Activated CD4-positive, alpha-beta T cell treated with anti-CD3 and anti-CD28 coated beads, Interleukin-2, amount 50 U/mL, for 1 hour (primary cell): ENCODE data around the gene UGT1A8.
"Not testable (repeated sequence)": the region's sequence is repeated elsewhere in the genome, so short reads cannot be mapped to it uniquely, and the experiment has no call there.

Source experiments
- DNase-seq: peaks from one replicate; pipeline ENCODE4 v3.0.0-alpha.2; 2020

The UGT1A8 gene

DNA sequence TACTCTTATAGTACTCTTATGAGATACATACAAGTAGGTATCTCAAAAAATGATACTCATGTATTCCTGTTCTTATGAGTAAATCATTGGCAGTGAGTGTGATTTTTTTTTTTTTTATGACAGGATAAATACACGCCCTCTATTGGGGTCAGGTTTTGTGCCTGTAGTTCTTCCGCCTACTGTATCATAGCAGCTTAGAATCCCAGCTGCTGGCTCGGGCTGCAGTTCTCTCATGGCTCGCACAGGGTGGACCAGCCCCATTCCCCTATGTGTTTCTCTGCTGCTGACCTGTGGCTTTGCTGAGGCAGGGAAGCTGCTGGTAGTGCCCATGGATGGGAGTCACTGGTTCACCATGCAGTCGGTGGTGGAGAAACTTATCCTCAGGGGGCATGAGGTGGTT, at the start of gene UGT1A8:
TSS of gene UGT1A8 (plus strand) at position 158 of the 400 bp plus-strand sequence. CDS start at position 233, 75 bp downstream.
- DNase-seq: not testable (repeated sequence)

DNA sequence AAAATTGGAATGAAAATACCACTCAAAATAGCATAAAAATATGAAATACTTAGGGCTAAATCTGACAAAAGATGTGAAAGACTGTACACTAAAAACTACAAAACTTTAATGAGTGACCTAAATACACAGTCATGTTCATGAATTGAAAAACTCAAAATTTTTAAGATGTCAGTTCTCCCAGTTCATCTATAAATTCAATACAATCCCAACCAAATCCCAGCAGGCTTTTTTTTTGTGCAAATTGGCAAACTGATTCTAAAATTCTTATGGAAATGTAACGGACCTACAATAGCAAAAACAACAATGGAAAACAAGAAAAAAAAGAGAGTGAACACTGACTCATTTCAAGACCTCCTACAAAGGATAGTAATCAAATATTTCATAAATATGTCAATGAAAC, 46.4 kb upstream of the UGT1A8 start:
- no peak for DNase-seq

DNA sequence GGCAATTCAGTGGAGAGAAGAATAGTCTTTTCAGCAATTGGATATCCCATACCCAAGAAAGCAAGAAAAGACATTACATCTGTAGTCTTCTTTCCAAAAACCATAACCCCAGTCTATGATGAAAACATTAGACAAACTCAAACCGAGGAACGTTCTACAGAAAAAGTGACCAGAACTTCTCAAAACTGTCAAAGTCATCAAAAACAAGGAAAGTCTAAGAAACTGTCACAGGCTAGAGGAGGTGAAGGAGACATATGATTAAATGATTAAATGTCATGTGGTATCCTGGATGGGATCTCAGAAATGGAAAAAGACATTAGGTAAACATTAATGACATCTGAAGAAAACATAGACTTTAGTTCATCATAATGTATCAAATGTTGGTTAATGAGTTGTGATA, 46.0 kb upstream of the UGT1A8 start:
- no peak for DNase-seq

DNA sequence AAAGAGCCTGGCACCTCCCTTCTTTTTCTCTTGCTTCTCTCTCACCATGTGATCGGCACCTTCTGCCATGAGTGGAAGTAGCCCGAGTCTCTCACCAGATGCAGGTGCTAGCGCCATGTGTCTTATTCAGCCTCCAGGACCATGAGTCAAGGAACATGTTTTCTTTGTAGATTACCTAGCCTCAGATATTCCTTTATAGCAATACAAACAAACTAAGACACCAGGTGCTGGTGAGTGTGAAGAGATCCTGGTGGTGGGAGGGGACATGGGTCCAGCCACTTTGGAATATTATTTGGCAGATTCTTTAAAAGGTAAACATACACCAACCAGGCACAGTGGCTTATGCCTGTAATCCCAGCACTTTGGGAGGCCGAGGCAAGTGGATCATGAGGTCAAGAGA, 45.0 kb upstream of the UGT1A8 start:
- DNase-seq: no peak

DNA sequence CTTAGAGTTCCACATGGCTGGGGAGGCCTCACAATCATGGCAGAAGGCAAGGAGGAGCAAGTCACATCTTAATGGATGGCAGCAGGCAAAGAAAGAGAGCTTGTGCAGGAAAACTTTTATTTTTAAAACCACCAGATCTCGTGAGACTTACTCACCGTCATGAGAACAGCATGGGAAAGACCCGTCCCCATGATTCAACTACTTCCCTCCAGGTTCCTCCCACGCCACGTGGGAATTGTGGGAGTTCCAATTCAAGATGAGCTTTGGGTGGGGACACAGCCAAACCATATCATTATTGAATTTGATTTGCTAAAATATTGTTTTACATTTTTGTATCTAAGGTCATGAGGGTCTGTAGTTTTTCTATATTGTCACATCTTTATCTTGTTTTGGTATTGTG, 40.1 kb upstream of the UGT1A8 start:
- DNase-seq: not testable (repeated sequence)

DNA sequence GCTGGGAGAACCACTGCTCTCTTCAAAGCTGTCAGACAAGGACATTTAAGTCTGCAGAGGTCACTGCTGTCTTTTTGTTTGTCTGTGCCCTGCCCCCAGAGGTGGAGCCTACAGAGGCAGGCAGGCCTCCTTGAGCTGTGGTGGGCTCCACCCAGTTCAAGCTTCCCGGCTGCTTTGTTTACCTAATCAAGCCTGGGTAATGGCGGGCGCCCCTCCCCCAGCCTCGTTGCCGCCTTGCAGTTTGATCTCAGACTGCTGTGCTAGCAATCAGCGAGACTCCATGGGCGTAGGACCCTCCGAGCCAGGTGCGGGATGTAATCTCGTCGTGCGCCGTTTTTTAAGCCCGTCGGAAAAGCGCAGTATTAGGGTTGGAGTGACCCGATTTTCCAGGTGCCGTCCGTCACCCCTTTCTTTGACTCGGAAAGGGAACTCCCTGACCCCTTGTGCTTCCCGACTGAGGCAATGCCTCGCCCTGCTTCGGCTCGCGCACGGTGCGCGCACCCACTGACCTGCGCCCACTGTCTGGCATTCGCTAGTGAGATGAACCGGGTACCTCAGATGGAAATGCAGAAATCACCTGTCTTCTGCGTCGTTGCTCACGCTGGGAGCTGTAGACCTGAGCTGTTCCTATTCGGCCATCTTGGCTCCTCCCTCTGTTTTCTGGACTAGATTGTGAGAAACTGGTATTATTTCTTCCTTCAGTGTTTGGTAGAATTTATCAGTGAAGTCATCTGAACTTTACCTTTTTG, 34.0 kb upstream of the UGT1A8 start:
- DNase-seq: not testable (repeated sequence)

DNA sequence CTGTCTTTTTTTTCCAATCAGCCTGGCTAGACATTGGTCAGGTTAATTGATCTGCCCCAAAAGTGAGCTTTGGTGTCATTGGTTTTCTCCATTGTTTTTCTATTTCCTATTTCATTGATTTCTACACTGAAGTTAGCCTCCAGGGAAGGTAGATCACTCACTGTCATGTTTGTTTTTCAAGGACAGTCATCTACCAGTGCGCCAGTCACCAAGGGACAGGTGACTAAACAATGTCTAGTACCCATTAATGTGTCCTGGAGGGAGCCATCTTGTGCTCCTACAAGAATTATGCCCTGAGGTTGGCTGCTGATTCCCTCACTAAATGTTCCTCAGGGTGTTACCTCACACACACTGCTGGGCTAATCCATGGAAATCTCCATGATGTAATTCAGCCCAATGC, 33.2 kb upstream of the UGT1A8 start:
- DNase-seq: no peak

DNA sequence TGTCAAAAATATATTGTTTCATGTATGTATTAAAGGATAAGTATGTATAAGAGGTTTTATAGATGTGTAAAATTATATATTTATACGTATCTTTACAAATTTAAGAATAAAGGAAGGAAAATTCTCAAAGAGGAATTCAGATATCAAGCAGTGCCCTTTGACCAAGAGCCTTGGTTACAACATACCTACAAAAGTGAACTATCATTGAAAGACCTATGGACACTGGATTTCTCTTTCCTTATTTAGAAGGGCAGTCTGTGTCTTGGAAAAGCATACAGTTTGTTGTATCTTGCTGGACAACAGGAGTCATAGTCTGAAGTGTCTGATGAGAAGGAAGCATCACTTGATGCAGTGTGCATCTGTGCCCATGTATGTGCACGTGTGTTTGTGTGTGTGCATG, 29.0 kb upstream of the UGT1A8 start:
- DNase-seq: no peak

DNA sequence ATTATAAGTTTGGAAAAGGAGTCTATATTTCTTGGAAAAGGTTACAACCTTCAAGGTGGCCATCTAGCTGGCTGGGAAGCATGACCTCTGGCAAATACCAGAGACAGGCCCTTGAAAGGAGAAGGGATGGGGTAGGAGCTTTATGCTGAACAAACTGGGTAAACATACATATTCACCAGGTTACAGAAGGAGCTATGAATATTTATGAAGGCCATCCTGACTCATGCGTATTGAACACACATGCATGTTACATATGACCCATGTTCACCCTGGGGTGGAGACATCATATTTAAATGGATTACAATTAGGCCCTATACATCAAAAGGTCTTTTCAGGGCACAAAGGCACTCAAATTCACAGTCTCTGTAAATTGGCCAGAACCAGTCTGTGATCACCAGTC, 24.7 kb upstream of the UGT1A8 start:
- DNase-seq: not testable (repeated sequence)

DNA sequence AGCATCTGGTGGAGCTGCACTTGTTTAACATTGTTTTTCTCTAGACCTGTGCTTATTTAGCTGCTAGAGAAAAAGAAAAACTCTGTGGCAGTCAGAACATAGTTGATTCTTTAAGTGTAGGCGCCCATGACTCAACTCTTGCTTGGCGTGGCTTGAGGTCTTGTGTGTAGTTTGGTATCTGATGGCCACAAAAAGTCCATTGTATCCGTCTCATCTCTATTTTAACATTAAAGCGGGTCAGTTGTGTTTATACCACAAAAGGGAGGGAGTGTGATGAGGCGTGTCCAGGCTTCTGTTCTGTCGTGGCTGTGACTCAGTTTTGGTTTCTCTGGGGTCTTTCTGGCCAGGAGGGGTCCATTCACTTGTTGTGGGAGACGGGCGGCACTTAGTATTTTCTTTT, 24.2 kb upstream of the UGT1A8 start:
- DNase-seq: no peak

DNA sequence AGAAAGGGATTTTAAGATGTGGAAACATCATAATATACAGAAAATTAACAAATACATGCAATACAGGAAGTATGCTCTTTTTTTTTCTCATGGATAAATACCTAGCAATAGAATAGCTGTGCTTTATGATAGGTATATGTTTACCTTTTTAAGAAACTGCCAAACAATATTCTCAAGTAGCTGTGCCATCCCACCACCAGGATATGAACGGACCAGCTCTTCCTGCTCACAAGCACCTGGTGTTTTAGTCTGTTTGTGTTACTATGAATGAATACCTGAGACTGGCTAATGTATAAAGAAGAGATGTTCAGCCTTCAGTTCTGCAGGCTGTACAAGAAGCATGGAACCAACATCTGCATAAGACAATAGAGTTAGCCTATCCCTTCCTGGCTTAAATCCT, 19.9 kb upstream of the UGT1A8 start:
- no peak for DNase-seq

DNA sequence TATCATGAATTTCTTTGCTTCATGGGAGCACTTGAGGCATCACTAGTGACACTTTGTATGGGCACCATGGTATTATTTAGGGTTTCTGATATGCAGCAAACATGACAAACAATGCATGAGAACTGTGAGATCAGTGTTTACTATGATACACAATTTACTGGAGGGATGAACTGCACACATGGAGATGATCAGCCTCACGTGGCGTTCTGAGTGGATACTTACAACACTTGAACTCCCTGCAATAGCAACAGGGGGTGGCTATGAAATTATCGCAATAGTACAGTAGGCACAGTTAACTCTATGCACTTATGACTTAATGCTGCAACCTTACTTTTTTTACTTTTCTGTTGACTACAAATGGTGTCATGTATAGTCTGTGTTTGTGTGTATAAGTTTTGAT, 18.5 kb upstream of the UGT1A8 start:
- no peak for DNase-seq

DNA sequence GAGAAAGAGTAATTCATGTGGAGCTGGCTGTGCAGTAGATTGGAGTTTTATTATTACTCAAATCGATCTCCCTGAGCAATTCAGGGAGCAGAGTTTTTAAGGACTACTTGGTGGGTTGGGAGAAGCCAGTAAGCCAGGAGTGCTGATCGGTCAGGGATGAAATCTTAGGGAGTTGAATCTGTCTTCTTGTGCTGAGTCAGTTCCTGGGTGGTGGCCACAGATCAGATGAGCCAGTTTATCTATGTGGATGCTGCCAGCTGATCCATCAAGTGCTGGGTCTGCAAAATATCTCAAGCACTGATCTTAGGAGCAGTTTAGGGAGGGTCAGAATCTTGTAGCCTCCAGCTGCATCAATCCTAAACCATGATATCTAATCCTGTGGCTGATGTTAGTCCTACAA, 17.0 kb upstream of the UGT1A8 start:
- no peak for DNase-seq

DNA sequence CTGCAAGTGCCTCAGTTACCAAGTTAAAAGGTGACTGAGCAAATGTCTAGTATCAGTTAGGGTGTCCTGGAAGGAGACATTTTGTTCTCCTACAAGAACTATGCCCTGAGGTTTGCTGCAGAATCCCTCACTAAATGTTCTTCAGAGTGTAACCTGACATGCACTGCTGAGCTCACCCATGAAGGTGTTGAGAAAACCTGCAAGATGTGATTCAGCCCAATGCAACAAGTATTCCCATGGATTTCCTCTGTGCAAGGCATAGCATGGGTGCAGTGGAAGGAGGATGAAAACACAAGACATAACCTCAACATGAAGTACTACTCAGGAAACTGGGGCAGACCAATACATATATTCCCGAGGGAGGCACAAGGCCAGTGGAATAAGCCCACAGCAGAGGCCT, 15.4 kb upstream of the UGT1A8 start:
- DNase-seq: no peak

DNA sequence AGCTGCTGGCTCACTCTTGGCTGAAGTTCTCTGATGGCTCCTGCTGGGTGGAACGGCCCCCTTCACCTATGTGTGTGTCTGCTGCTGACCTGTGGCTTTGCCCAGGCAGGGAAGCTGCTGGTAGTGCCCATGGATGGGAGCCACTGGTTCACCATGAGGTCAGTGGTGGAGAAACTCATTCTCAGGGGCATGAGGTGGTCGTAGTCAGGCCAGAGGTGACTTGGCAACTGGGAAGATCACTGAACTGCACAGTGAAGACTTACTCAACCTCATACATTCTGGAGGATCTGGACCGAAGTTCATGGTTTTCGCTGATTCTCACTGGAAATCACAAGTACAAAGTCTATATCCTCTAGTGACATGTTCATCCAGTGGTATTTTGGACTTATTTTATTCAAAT, 13.9 kb upstream of the UGT1A8 start:
- DNase-seq: no peak

DNA sequence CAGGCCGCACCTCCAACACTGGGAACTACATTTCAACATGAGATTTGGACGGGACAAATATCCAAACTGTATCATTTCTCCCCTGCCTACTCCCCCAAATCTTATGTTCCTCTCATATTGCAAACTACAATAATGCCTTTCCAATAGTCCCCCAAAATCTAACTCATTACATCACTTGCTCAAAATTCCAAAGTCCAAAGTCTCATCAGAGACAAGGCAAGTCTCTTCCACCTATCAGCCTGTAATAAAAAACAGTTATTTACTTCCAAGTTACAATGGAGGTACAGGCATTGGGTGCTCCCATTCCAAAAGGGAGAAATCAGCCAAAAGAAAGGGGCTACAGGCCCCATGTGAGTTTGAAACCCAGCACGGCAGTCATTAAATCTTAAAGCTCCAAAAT, 12.6 kb upstream of the UGT1A8 start:
- no peak for DNase-seq

DNA sequence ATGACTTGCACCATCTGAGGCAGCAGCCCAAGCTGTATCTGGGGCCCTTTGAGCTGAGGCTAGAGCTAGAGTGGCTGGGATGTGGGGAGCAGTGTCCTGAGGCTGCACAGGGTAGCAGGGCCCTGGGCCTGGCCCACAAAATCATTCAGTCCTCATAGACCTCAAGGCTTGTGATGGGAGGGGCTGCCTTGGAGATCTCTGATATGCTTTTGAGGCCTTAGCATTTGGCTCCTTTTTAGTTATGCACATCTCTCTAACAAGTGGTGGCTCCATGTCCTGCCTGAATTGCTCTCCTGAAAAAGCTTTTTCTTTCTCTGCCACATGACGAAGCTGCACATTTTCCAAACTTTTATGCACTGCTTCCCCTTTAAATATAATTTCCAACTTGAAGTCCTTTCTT, 11.8 kb upstream of the UGT1A8 start:
- no peak for DNase-seq

DNA sequence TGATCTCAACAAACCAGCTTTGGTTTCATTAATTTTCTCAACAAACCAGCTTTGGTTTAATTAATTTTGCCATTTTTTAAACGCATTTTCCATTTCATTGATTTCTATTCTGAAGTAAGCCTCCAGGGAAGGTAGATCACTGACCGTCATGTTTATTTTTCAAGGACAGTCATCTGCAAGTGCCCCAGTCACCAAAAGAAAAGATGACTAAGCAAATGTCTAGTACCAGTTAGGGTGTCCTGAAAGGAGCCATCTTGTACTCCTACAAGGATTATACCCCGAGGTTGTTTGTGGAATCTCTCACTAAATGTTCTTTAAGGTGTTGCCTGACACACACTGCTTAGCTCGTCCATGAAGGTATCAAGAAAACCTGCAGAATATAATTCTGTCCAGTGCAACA, 6.1 kb upstream of the UGT1A8 start:
- DNase-seq: no peak

DNA sequence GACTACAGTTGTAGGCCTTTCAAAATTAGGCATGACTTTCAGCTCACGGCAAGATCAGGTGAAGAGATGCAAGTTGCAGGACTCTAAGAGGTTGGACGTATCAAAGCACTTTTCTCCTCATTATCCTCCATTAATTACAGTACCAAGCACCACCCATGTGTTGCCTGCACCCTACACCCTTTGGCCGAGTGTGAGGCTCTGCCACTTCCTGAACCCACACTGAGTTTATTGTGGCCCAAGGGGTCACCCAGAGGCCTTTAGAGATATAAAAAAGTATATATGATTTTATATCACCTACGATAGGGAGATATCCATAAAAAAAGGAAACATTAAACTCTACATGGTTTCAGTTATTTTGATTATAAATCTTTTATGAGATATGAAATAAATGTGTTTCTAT, 2.8 kb downstream of the UGT1A8 start:
- DNase-seq: no peak

DNA sequence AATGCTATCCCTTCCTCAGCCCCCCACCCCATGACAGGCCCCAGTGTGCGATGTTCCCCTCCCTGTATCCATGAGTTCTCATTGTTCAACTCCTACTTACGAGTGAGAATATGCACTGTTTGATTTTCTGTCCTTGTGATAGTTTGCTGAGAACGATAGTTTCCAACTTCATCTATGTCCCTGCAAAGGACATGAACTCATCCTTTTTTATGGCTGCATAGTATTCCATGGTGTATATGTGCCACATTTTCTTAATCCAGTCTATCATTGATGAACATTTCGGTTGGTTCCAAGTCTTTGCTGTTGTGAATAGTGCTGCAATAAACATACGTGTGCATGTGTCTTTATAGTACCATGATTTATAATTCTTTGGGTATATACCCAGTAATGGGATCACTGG, 4.4 kb downstream of the UGT1A8 start:
- not testable (repeated sequence) for DNase-seq

DNA sequence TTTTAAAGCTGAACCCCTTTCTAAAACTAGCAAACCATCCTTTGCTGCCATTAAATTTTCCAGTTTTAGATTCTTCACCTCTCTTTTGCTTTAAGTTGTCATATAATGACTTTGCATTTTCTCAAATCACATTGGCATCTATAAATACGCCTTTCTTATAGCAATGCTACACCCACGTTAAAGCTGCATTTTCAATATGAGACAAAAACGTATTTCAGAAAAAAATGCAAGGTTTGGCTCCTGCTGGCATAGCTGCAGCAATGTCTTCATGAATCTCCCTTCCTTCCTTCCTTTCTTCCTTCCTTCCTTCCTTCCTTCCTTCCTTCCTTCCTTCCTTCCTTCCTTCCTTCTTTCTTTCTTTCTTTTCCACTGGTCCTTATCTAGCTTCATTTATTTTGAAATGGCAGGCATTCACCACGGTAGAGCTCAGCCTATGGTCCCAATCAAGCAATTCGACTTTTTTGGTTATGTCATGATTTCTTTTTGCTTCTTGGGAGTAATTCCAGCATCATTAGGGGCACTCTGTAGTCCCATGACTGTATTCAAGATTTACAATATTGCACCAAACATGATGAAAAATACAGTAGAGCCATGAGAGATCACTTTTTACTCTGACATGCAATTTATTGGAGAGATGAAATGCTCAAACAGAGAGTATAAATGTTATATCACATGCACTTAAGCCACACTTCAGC, 10.0 kb downstream of the UGT1A8 start:
- no peak for DNase-seq

DNA sequence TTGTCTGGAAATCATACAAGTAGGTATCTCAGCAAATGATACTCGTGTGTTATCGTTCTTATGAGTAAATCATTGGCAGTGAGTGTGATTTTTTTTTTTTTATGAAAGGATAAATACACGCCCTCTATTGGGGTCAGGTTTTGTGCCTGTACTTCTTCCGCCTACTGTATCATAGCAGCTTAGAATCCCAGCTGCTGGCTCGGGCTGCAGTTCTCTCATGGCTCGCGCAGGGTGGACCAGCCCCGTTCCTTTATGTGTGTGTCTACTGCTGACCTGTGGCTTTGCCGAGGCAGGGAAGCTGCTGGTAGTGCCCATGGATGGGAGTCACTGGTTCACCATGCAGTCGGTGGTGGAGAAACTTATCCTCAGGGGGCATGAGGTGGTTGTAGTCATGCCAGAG, 18.9 kb downstream of the UGT1A8 start, which contains the start of gene UGT1A10:
TSS of gene UGT1A10 (plus strand) at position 143 of the 400 bp plus-strand sequence. CDS start at position 218, 75 bp downstream.
- DNase-seq: not testable (repeated sequence)

DNA sequence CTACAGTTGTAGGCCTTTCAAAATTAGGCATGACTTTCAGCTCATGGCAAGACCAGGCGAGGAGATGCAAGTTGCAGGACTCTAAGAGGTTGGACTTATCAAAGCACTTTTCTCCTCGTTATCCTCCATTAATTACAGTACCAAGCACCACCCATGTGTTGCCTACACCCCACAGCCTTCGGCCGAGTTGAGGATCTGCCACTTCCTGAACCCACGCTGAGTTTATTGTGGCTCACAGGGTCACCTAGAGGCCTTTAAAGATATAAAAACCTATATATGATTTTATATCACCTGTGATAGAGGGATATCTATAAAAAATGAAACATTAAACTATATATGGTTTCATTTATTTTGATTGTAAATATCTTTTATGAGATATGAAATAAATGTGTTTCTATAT, 21.4 kb downstream of the UGT1A8 start:
- DNase-seq: no peak

DNA sequence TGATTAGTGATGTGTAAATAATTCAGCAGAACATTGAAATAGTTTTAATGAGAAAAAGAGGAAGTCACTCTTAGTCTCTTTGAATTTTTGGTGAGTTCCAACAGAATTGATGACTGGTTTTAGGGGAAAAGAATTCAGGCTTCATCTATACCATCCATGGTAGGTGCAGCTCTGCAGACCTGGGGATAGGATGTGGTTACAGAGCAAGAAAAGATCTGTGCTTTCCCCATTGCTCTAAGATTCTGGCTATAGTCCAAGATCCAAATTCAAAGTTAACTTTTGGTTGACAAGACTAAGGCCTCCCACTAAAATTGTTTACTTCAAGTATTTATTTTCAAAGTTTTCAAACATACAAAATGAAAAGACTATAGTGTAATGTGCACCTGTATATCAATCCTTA, 22.4 kb downstream of the UGT1A8 start:
- no peak for DNase-seq

DNA sequence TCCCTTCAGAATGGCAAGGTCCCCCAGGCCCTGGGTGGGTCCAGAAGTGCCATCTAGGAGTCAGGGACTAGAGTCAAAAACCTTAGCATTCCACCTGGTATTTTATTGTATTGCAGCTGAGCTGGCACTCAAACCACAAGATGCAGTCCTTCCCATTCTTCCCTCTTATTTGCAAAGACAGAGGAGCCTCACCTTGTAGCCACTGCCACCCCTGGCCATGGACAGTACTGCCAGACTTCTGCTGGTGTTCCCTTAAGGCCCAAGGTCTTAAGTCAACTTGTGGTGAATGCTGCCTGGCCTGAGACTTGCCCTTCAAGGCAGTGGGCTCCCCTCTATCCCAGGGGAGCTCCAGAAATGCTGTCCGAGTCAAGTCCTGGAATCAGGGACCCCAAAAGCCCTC, 25.7 kb downstream of the UGT1A8 start:
- DNase-seq: no peak
